ENCODE data around the gene FRAT1.

- TF ChIP-seq, protein P1, sequence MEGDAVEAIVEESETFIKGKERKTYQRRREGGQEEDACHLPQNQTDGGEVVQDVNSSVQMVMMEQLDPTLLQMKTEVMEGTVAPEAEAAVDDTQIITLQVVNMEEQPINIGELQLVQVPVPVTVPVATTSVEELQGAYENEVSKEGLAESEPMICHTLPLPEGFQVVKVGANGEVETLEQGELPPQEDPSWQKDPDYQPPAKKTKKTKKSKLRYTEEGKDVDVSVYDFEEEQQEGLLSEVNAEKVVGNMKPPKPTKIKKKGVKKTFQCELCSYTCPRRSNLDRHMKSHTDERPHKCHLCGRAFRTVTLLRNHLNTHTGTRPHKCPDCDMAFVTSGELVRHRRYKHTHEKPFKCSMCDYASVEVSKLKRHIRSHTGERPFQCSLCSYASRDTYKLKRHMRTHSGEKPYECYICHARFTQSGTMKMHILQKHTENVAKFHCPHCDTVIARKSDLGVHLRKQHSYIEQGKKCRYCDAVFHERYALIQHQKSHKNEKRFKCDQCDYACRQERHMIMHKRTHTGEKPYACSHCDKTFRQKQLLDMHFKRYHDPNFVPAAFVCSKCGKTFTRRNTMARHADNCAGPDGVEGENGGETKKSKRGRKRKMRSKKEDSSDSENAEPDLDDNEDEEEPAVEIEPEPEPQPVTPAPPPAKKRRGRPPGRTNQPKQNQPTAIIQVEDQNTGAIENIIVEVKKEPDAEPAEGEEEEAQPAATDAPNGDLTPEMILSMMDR (IDR thresholded peaks at IDR 0.05) = no peak
- TF ChIP-seq POLR2AphosphoS5 (IDR thresholded peaks at IDR 0.05) (no peak), POLR2A (IDR thresholded peaks at IDR 0.05) (no peak)
These were observed 14.7 kb downstream of the FRAT1 start for GRCh38 chr10:97333601-97334369.

Measured in prostate gland (tissue), 2 donors.